Gastroesophageal sphincter (tissue), 3 donors: ENCODE measurements around the gene NCKAP5L.

Source experiments
- EP300 ChIP-seq: sonication (generic); formaldehyde crosslinking; IDR thresholded peaks from one replicate; pipeline ENCODE4 v1.6.1; 2017; ENCODE audit warnings: antibody characterized with exemption, mild to moderate bottlenecking
- TF ChIP-seq, protein P1 (sequence below), 4 experiments: fragments of 200-600 bp in 2 of 4; fragments of 450-650 bp in 2 of 4; sonication (generic) in 1 of 4; IDR thresholded peaks; one replicate each; pipeline ENCODE4 v1.5.1; 2017 to 2019; ENCODE audit warnings: antibody characterized with exemption in 4 of 4, mild to moderate bottlenecking in 2 of 4, moderate library complexity in 2 of 4

DNA sequence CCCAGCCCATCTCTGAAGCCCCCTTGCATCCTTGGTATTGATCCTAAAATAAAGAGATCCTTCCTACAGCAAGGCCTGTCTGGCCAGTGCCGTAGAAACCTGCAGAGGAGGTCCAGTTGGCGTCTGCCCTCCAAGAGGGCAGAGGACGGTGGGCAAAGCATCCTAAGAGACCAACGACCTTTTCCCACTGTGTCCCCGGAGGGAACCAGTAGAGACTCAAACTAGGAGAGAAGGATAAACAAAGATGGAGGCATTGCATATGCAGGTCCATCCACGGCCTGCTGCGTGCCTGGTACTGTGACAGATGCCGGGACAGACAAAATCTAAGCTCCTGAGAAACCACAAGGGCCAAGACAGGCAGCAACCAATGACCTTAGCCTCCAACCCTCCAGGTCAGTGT is 3.8 kb downstream of the NCKAP5L start:
- TF ChIP-seq, protein P1, sequence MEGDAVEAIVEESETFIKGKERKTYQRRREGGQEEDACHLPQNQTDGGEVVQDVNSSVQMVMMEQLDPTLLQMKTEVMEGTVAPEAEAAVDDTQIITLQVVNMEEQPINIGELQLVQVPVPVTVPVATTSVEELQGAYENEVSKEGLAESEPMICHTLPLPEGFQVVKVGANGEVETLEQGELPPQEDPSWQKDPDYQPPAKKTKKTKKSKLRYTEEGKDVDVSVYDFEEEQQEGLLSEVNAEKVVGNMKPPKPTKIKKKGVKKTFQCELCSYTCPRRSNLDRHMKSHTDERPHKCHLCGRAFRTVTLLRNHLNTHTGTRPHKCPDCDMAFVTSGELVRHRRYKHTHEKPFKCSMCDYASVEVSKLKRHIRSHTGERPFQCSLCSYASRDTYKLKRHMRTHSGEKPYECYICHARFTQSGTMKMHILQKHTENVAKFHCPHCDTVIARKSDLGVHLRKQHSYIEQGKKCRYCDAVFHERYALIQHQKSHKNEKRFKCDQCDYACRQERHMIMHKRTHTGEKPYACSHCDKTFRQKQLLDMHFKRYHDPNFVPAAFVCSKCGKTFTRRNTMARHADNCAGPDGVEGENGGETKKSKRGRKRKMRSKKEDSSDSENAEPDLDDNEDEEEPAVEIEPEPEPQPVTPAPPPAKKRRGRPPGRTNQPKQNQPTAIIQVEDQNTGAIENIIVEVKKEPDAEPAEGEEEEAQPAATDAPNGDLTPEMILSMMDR (IDR thresholded peaks at IDR 0.05): no peak
- no peak for TF ChIP-seq EP300
